ENCODE measurements around the gene PLSCR2.

Gene PLSCR2

DNA sequence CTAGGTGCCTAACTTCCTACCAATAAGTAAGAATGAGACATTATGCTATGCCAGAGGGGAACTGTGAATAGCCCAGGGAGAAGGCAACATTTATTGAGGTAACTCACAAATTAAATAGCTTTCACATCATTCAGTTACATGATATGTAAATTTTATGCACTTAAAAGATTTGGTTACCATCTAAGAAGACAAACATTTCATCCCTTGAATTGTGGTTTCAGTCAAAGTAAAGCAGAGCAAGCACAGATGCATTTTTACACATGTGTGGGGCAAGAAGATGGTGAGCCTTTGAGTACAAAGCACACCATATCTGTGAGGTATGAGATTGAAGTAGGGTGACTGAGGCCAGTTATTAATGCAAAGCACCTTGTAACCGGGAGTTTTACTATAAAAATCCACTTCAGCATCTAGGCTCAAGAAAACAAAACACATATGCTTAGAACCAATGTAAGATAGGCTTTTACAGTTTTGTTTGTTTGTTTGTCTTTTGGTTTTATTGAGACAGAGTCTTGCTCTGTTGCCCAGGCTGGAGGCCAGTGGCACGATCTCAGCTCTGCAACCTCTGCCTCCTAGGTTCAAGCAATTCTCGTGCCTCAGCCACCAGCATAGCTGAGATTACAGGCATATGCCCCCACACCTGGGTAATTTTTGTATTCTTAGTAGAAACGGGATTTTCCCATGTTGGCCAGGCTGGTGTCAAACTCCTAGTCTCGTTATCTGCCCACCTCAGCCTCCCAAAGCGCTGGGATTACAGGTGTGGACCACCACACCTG is 3.5 kb downstream of the PLSCR2 start:
- H3K4me3 ChIP-seq (ENCODE audit: low read depth, low read length): no peak overlapping the region
- DNase-seq (ENCODE audit: low read depth): no peak
- TF ChIP-seq, protein P1, sequence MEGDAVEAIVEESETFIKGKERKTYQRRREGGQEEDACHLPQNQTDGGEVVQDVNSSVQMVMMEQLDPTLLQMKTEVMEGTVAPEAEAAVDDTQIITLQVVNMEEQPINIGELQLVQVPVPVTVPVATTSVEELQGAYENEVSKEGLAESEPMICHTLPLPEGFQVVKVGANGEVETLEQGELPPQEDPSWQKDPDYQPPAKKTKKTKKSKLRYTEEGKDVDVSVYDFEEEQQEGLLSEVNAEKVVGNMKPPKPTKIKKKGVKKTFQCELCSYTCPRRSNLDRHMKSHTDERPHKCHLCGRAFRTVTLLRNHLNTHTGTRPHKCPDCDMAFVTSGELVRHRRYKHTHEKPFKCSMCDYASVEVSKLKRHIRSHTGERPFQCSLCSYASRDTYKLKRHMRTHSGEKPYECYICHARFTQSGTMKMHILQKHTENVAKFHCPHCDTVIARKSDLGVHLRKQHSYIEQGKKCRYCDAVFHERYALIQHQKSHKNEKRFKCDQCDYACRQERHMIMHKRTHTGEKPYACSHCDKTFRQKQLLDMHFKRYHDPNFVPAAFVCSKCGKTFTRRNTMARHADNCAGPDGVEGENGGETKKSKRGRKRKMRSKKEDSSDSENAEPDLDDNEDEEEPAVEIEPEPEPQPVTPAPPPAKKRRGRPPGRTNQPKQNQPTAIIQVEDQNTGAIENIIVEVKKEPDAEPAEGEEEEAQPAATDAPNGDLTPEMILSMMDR (IDR thresholded peaks at IDR 0.05; ENCODE audit: low read depth, low read length): no peak
- TF ChIP-seq, protein P2, sequence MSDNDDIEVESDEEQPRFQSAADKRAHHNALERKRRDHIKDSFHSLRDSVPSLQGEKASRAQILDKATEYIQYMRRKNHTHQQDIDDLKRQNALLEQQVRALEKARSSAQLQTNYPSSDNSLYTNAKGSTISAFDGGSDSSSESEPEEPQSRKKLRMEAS (IDR thresholded peaks at IDR 0.05; ENCODE audit: low read depth, low read length): no peak
- TF ChIP-seq MYC (IDR thresholded peaks at IDR 0.05; ENCODE audit: low read depth, low read length): no peak
- TF ChIP-seq POLR2A (IDR thresholded peaks at IDR 0.05; ENCODE audit: extremely low read depth, insufficient read length): no peak

DNA sequence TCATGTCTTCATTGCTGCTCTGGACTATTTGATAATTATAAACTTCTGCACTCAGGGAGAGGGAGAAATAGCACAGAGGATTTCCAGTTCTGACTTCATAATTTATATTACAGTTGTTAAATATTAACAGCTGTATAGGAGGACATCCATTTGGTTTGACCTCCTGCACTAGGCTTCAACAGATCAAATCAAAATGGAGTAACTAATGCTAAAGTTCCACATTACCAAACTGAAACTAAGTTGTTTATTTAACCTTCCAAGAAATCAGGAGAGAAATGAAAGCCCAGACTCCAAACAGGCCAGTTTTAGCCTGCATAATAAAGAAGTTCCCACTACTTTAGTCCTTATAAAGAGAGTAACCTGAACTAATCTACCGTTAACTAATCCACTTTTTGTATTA is 4.6 kb downstream of the PLSCR2 start:
- no peak for TF ChIP-seq MYC (IDR thresholded peaks at IDR 0.05; ENCODE audit: low read depth, low read length)
- TF ChIP-seq POLR2A (IDR thresholded peaks at IDR 0.05; ENCODE audit: extremely low read depth, insufficient read length): no peak
- TF ChIP-seq, protein P1 (IDR thresholded peaks at IDR 0.05; ENCODE audit: low read depth, low read length): no peak
- TF ChIP-seq, protein P2 (IDR thresholded peaks at IDR 0.05; ENCODE audit: low read depth, low read length): no peak
- H3K4me3 ChIP-seq (ENCODE audit: low read depth, low read length): no peak overlapping the region
- no peak for DNase-seq (ENCODE audit: low read depth)

DNA sequence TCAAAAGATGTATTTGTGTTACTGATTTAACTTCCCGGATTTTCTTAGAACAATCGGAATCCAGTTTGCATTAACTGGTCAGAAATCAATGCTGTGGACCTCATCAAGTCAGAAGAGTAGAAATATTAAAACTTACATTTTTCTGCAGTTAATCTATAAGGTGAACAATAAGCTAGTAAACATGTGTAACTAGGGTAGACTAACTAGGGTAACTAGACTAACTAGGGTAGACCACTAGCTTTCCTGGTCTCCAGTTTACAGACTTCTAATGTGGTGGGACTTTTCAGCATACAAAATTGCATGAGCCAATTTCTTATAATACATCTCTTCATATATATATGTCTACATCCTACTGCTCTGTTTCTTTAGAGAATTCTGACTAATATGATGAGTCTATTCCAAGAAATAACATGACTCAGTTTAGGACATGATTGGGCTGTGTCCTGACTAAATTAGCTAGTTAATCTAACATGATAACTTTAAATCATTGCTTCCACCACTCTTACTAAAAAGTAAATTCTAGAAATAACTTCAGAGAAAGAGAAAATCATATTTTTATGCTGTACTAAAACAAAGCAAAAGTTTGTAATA is 5.3 kb downstream of the PLSCR2 start:
- TF ChIP-seq, protein P2 (IDR thresholded peaks at IDR 0.05; ENCODE audit: low read depth, low read length): no peak
- TF ChIP-seq POLR2A (IDR thresholded peaks at IDR 0.05; ENCODE audit: extremely low read depth, insufficient read length): no peak
- TF ChIP-seq, protein P1 (IDR thresholded peaks at IDR 0.05; ENCODE audit: low read depth, low read length): no peak
- H3K4me3 ChIP-seq (ENCODE audit: low read depth, low read length): no peak overlapping the region
- DNase-seq (ENCODE audit: low read depth): no peak

DNA sequence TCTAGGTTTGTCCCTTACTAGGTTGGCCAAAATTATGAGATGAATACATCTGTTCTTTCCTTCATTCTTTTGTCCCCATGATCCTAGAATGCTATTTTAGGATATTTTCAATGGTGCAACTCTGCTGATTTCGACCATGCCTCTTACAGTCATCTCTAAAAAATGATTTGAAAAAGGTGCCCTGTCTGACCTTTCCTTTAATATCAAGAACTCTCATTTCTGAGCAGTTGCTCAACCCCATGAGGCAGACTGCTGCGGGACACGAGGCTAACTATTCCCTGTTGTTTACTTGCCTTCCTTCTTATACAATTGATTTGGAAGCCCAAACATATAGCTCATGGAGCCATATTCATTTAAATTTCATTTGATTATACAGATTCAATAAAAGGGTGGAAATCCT is 14.6 kb downstream of the PLSCR2 start:
- no peak for DNase-seq (ENCODE audit: low read depth)
- H3K4me3 ChIP-seq (ENCODE audit: low read depth, low read length): no peak overlapping the region
- TF ChIP-seq POLR2A (IDR thresholded peaks at IDR 0.05; ENCODE audit: extremely low read depth, insufficient read length): no peak
- TF ChIP-seq, protein P2 (IDR thresholded peaks at IDR 0.05; ENCODE audit: low read depth, low read length): no peak
- TF ChIP-seq MYC (IDR thresholded peaks at IDR 0.05; ENCODE audit: low read depth, low read length): no peak
- TF ChIP-seq, protein P1 (IDR thresholded peaks at IDR 0.05; ENCODE audit: low read depth, low read length): no peak

DNA sequence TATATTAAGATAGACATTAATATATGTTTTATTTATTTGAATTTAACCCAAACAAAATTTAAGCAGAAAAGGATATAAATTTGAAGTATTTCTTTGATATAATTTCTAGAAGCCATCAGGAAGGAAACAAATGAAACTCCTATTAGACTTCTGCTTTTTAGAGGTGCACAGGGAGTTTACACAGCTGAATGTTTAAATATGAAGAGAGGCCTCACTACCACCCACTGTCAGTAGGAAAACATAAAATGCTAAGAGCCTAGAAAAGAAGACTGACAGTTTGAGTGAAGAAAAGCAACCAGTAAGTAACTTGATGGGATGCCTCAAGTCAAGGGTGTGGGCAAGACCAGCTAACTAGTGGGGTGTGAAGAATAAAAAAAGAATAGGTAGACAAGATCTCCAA is 19.7 kb downstream of the PLSCR2 start:
- TF ChIP-seq MYC (IDR thresholded peaks at IDR 0.05; ENCODE audit: low read depth, low read length): no peak
- TF ChIP-seq, protein P2 (IDR thresholded peaks at IDR 0.05; ENCODE audit: low read depth, low read length): no peak
- TF ChIP-seq, protein P1 (IDR thresholded peaks at IDR 0.05; ENCODE audit: low read depth, low read length): no peak
- TF ChIP-seq POLR2A (IDR thresholded peaks at IDR 0.05; ENCODE audit: extremely low read depth, insufficient read length): no peak
- H3K4me3 ChIP-seq (ENCODE audit: low read depth, low read length): no peak overlapping the region
- no peak for DNase-seq (ENCODE audit: low read depth)

All from NB4 (cell line).